Psoas muscle (tissue), 8 donors: ENCODE data around the gene CERS1. TPM values are rescaled to one million over a fixed set of nuclear protein-coding genes. Genes with fewer than 3 reads are reported as not detected.

ENCODE experiments used
- ATAC-seq, 4 donors: fragments of 200-7000 bp; cut with Tn5 transposase; one replicate each; pipeline ENCODE4 v1.9.1; 2020; ENCODE audit warnings: moderate library complexity in 3 of 4, mild to moderate bottlenecking in 2 of 4
- DNase-seq, 2 donors: peaks; one replicate each; pipeline ENCODE4 v3.0.0-alpha.2; 2020
- H3K27ac ChIP-seq: fragments of 200-600 bp; one replicate; pipeline ENCODE4 v1.8.0; 2022
- H3K27me3 ChIP-seq, 3 donors: fragments of 200-600 bp in 1 of 3; one replicate each; pipeline versions ENCODE4 v1.6.1 to v1.8.0; 2013 to 2022; ENCODE audit warnings: low read length in 2 of 3, mild to moderate bottlenecking in 2 of 3, moderate library complexity in 1 of 3; ENCODE audit not compliant: insufficient read depth in 3 of 3
- H3K36me3 ChIP-seq, 2 donors: fragments of 200-600 bp in 1 of 2; one replicate each; pipeline versions ENCODE4 v1.6.1 to v1.8.0; 2013 to 2022; ENCODE audit warnings: low read depth in 1 of 2, mild to moderate bottlenecking in 1 of 2, moderate library complexity in 1 of 2; ENCODE audit not compliant: insufficient read depth in 1 of 2
- H3K4me1 ChIP-seq: fragments of 200-600 bp; one replicate; pipeline ENCODE4 v1.8.0; 2022
- H3K4me3 ChIP-seq: fragments of 200-600 bp; one replicate; pipeline ENCODE4 v1.8.0; 2022; ENCODE audit warnings: mild to moderate bottlenecking
- H3K9me3 ChIP-seq: fragments of 200-600 bp; one replicate; pipeline ENCODE4 v1.8.0; 2022
- CTCF ChIP-seq: fragments of 200-600 bp; IDR thresholded peaks from one replicate; pipeline ENCODE4 v1.8.0; 2022; ENCODE audit warnings: antibody characterized with exemption
- WGBS, 3 donors: extraction: QIAGEN DNeasy Blood & Tissue Kit; methylation state at CpG; one replicate each; pipeline versions ENCODE4 v1.1.6 to v1.1.7; 2013; 5-methylcytosine and 5-hydroxymethylcytosine counted together
- intact Hi-C, 2 donors: fragments of 100-400 bp; cut with DNase I; formaldehyde crosslinking; loops; one replicate each; pipeline versions ENCODE4 v1.11.0 to v1.14.2; 2022
- polyA plus RNA-seq, 3 donors: library from polyadenylated mRNA; stranded (reverse); fragments of 200-250 nt; gene quantifications; one replicate each; pipeline ENCODE4 v1.2.3, GENCODE V29; 2013
- total RNA-seq, 4 donors: library from RNA; stranded (reverse); fragmentation: NEBNext Ultra II Directional in 2 of 4; extraction: Animal tissue kit (Norgen Biotek cat#: 25700) in 2 of 4; gene quantifications; one replicate each; pipeline versions ENCODE4 v1.2.1 to v1.2.4, GENCODE V29; 2021 to 2023
- donor health status: healthy with polysubstance abuse.
- donor health status: DM: no; HTN: no; CAD: no; lungs with moderate emphysema.
- donor health status: Bipolar disorder and iron deficiency.
- donor health status: healthy.
- donor health status: DM: yes; HTN: yes; CAD: no.
- donor health status: DM: no; HTN: no; CAD: no.
- donor health status: DM: no; HTN: no; CAD: no.
- donor health status: DM: yes; HTN: yes; CAD: no.

Gene CERS1
- total and polyA plus RNA-seq, 7 donors = 2.1 to 6.4 (median 4.5) TPM

DNA sequence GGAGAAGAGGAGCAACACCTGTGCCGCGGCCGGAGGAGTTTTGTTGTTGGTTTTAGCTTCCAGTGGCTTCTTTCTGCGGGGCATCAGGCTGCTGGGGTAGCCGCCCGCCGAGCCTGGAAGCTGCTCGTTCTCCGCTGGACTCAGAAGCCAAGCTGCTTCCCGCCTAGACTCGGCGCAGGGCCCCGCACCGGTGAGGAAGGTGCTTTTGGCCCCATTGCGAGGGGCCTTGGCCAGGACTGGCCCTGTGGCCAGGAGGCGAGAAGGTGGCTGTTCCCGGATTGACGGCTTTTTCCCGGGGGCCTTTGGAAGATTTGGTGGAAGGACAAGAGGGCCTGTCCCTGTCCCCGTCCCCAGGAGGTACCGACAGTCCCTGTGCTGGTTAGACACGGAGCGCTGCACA, 28.8 kb downstream of the CERS1 start:
- TF ChIP-seq CTCF = no peak
- 91 to 96% (median 93%) methylated on average over 23 of the region's 23 CpGs for WGBS, 3 donors
- intact Hi-C loops = no loop called here
- Histone ChIP-seq H3K27ac (no peak overlapping the region), H3K4me3 (no peak overlapping the region), H3K4me1 (no peaks in the 10 kb centered on the region), H3K36me3 (peaks cover 9 to 65% of the 10 kb centered on the region in 2 donors), H3K9me3 (no peaks in the 10 kb centered on the region), H3K27me3 (peaks cover 0 to 2% (median 0%) of the 10 kb centered on the region in 3 donors)
- no peak for ATAC-seq
- peak in 1 of 2 donors; percentile 12 for DNase-seq

GRCh38 chr19:18866800-18867123, 29.2 kb downstream of the CERS1 start:
- Histone ChIP-seq H3K27ac (no peak overlapping the region), H3K4me3 (no peak overlapping the region), H3K4me1 (no peaks in the 10 kb centered on the region), H3K27me3 (peaks cover 0 to 2% (median 0%) of the 10 kb centered on the region in 3 donors), H3K36me3 (peaks cover 9 to 69% of the 10 kb centered on the region in 2 donors), H3K9me3 (no peaks in the 10 kb centered on the region)
- whole genome bisulfite sequencing, 3 donors = 60 to 72% (median 71%) methylated on average over 17 of the region's 17 CpGs
- no peak for TF ChIP-seq CTCF
- peak in 1 of 2 donors; percentile 15 for DNase-seq
- ATAC-seq = peak in 1 of 4 donors; percentile 16
- intact Hi-C loops = no loop called here

GRCh38 chr19:18865973-18866799, 29.8 kb downstream of the CERS1 start:
- H3K9me3 ChIP-seq = no peaks in the 10 kb centered on the region
- peak; percentile 98 for TF ChIP-seq CTCF
- H3K4me1 ChIP-seq = no peaks in the 10 kb centered on the region
- H3K4me3 ChIP-seq = no peak overlapping the region
- peaks cover 9 to 75% of the 10 kb centered on the region in 2 donors for H3K36me3 ChIP-seq
- ATAC-seq (peak; percentile 83 to 88 (median 85)), DNase-seq (peak; percentile 71 to 80)
- H3K27me3 ChIP-seq = peaks cover 0 to 2% (median 0%) of the 10 kb centered on the region in 3 donors
- intact Hi-C loops = no loop called here
- no peak overlapping the region for H3K27ac ChIP-seq
- 40 to 50% (median 42%) methylated on average over 37 to 38 of the region's 38 CpGs for WGBS, 3 donors

- H3K4me3 ChIP-seq = no peak overlapping the region
- peaks cover 0 to 2% (median 0%) of the 10 kb centered on the region in 3 donors for H3K27me3 ChIP-seq
- 86 to 93% (median 90%) methylated on average over 26 to 27 of the region's 27 CpGs for WGBS, 3 donors
- peaks cover 9 to 83% of the 10 kb centered on the region in 2 donors for H3K36me3 ChIP-seq
- TF ChIP-seq CTCF = no peak
- peak in 1 of 2 donors; percentile 12 for DNase-seq
- H3K4me1 ChIP-seq = peaks cover 1% of the 10 kb centered on the region
- H3K9me3 ChIP-seq = no peaks in the 10 kb centered on the region
- intact Hi-C loops = no loop called here
- H3K27ac ChIP-seq = no peak overlapping the region
- ATAC-seq = no peak
Observed at GRCh38 chr19:18865106-18865972, 30.6 kb downstream of the CERS1 start.
